ENCODE results near the gene SLC18A2. TPM values are rescaled to one million over a fixed set of nuclear protein-coding genes. Genes with fewer than 3 reads are reported as not detected.

Gene SLC18A2
- total RNA-seq, 3 donors from 2014 or later (not counting 1 experiment from before 2014, with no cell fraction given), result 0.21 to 8.0 (median 0.36) TPM

DNA sequence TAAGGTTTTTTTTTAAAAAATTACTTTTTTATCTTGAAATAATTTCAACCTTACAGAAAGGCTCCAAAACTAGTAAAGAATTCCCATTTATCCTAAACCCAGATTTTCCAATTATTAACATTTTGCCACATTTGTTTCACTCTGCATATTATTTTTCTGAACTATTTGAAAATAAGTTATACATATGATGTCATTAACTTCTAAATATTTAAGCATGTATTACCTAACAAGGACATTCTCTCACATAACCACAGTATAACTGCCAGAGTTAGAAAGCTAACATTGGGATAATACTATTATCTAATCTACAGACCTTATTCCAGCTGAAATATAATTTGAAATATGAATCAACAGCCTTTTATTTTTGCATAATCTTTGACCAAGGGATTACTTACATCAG lies 65.8 kb downstream of the SLC18A2 start:
- no peaks in the 10 kb centered on the region for H3K36me3 ChIP-seq (ENCODE audit: control insufficient read depth, insufficient read depth, low read length)
- H3K9me3 Mint-ChIP-seq, result no peaks in the 10 kb centered on the region
- peaks cover 38 to 40% of the 10 kb centered on the region in 2 donors for H3K4me1 Mint-ChIP-seq
- ATAC-seq (no peak), DNase-seq (no peak)
- H3K4me3 Mint-ChIP-seq, result no peak overlapping the region
- H3K9me3 ChIP-seq (ENCODE audit: control insufficient read depth, insufficient read depth, low read length), result peaks cover 3% of the 10 kb centered on the region
- intact Hi-C loops (cut with micrococcal nuclease), result no loop called here
- no peaks in the 10 kb centered on the region for H3K36me3 Mint-ChIP-seq
- H3K27me3 Mint-ChIP-seq (ENCODE audit: low read depth in 2 of 2), result no peaks in the 10 kb centered on the region
- no peak overlapping the region for H3K4me3 ChIP-seq (ENCODE audit: low read length)
- no peaks in the 10 kb centered on the region for H3K27me3 ChIP-seq (ENCODE audit: control insufficient read depth, insufficient read depth, low read length)
- no peak overlapping the region for H3K27ac Mint-ChIP-seq
- no peak overlapping the region for H3K27ac ChIP-seq (ENCODE audit: low read length)
- TF ChIP-seq, protein P1, sequence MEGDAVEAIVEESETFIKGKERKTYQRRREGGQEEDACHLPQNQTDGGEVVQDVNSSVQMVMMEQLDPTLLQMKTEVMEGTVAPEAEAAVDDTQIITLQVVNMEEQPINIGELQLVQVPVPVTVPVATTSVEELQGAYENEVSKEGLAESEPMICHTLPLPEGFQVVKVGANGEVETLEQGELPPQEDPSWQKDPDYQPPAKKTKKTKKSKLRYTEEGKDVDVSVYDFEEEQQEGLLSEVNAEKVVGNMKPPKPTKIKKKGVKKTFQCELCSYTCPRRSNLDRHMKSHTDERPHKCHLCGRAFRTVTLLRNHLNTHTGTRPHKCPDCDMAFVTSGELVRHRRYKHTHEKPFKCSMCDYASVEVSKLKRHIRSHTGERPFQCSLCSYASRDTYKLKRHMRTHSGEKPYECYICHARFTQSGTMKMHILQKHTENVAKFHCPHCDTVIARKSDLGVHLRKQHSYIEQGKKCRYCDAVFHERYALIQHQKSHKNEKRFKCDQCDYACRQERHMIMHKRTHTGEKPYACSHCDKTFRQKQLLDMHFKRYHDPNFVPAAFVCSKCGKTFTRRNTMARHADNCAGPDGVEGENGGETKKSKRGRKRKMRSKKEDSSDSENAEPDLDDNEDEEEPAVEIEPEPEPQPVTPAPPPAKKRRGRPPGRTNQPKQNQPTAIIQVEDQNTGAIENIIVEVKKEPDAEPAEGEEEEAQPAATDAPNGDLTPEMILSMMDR (IDR thresholded peaks at IDR 0.05), result no peak
- no peaks in the 10 kb centered on the region for H3K4me1 ChIP-seq (ENCODE audit: control insufficient read depth, insufficient read depth, low read length)

GRCh38 chr10:117311261-117311660 lies 70.3 kb downstream of the SLC18A2 start:
- Histone ChIP-seq H3K4me3 (ENCODE audit: low read length) (no peak overlapping the region), H3K27me3 (ENCODE audit: control insufficient read depth, insufficient read depth, low read length) (no peaks in the 10 kb centered on the region), H3K36me3 (ENCODE audit: control insufficient read depth, insufficient read depth, low read length) (peaks cover 4% of the 10 kb centered on the region), H3K9me3 (ENCODE audit: control insufficient read depth, insufficient read depth, low read length) (no peaks in the 10 kb centered on the region), H3K4me1 (ENCODE audit: control insufficient read depth, insufficient read depth, low read length) (no peaks in the 10 kb centered on the region), H3K27ac (ENCODE audit: low read length) (no peak overlapping the region)
- H3K9me3 Mint-ChIP-seq, result no peaks in the 10 kb centered on the region
- intact Hi-C loops (cut with micrococcal nuclease), result no loop called here
- no peak overlapping the region for H3K4me3 Mint-ChIP-seq
- H3K27me3 Mint-ChIP-seq (ENCODE audit: low read depth in 2 of 2), result no peaks in the 10 kb centered on the region
- ATAC-seq, result no peak
- no peaks in the 10 kb centered on the region for H3K36me3 Mint-ChIP-seq
- no peak overlapping the region for H3K27ac Mint-ChIP-seq
- TF ChIP-seq, protein P1 (IDR thresholded peaks at IDR 0.05), result no peak
- peaks cover 26 to 30% of the 10 kb centered on the region in 2 donors for H3K4me1 Mint-ChIP-seq
- 97% methylated on average over 3 of the region's 5 CpGs for WGBS (ENCODE audit: insufficient coverage)
- DNase-seq, result no peak

- WGBS (ENCODE audit: insufficient coverage), result 95% methylated on average over 4 of the region's 4 CpGs
Measured at GRCh38 chr10:117312430-117312829, 71.5 kb downstream of the SLC18A2 start.

DNA sequence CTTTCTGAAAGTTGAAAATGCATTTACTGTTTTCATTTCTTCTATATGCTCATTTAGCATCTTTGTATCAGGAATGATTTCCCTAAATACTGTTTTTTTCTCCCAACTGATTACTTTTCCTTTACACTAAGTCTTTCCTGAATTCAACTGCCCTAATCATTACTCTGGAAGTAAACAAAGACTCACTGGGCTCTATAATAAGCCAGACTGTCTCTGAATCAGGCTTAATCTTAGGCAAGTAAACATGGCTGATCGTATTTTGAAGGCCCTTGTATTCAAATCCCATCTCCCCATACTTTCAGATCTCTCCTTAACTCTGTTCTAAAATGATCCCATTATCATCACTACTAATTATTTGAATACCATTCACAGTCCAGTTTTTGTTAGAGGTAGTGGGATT lies 72.7 kb downstream of the SLC18A2 start:
- intact Hi-C loops (cut with micrococcal nuclease), result no loop called here
- Mint-ChIP-seq H3K4me3 (no peak overlapping the region), H3K27me3 (ENCODE audit: low read depth in 2 of 2) (no peaks in the 10 kb centered on the region), H3K36me3 (no peaks in the 10 kb centered on the region), H3K9me3 (no peaks in the 10 kb centered on the region), H3K27ac (no peak overlapping the region), H3K4me1 (peaks cover 26 to 36% of the 10 kb centered on the region in 2 donors)
- H3K4me3 ChIP-seq (ENCODE audit: low read length), result no peak overlapping the region
- H3K36me3 ChIP-seq (ENCODE audit: control insufficient read depth, insufficient read depth, low read length), result peaks cover 4% of the 10 kb centered on the region
- H3K27me3 ChIP-seq (ENCODE audit: control insufficient read depth, insufficient read depth, low read length), result no peaks in the 10 kb centered on the region
- ATAC-seq, result no peak
- WGBS (ENCODE audit: insufficient coverage), result 100% methylated on average over 1 of the region's 1 CpG
- no peak overlapping the region for H3K27ac ChIP-seq (ENCODE audit: low read length)
- TF ChIP-seq, protein P1 (IDR thresholded peaks at IDR 0.05), result no peak
- no peaks in the 10 kb centered on the region for H3K9me3 ChIP-seq (ENCODE audit: control insufficient read depth, insufficient read depth, low read length)
- DNase-seq, result no peak
- H3K4me1 ChIP-seq (ENCODE audit: control insufficient read depth, insufficient read depth, low read length), result no peaks in the 10 kb centered on the region

More at GRCh38 chr10:117312430-117312829, 71.5 kb downstream of the SLC18A2 start:
- no peak overlapping the region for H3K4me3 Mint-ChIP-seq
- no peak for ATAC-seq
- no peak overlapping the region for H3K27ac Mint-ChIP-seq
- DNase-seq, result no peak
- H3K27me3 Mint-ChIP-seq (ENCODE audit: low read depth in 2 of 2), result no peaks in the 10 kb centered on the region
- H3K4me3 ChIP-seq (ENCODE audit: low read length), result no peak overlapping the region
- TF ChIP-seq, protein P1 (IDR thresholded peaks at IDR 0.05), result no peak
- no peaks in the 10 kb centered on the region for H3K9me3 Mint-ChIP-seq
- peaks cover 26 to 30% of the 10 kb centered on the region in 2 donors for H3K4me1 Mint-ChIP-seq
- intact Hi-C loops (cut with micrococcal nuclease), result no loop called here
- H3K4me1 ChIP-seq (ENCODE audit: control insufficient read depth, insufficient read depth, low read length), result no peaks in the 10 kb centered on the region
- H3K36me3 Mint-ChIP-seq, result no peaks in the 10 kb centered on the region
- H3K27me3 ChIP-seq (ENCODE audit: control insufficient read depth, insufficient read depth, low read length), result no peaks in the 10 kb centered on the region
- no peak overlapping the region for H3K27ac ChIP-seq (ENCODE audit: low read length)
- H3K36me3 ChIP-seq (ENCODE audit: control insufficient read depth, insufficient read depth, low read length), result peaks cover 4% of the 10 kb centered on the region
- no peaks in the 10 kb centered on the region for H3K9me3 ChIP-seq (ENCODE audit: control insufficient read depth, insufficient read depth, low read length)

Measured in natural killer cell (primary cell).